Stimulated activated CD4-positive, alpha-beta T cell treated with anti-CD3 and anti-CD28 coated beads, Interleukin-15, amount 100 ng/mL, for 24 hours (primary cell): ENCODE results near the gene KRT15.
"Not testable (repeated sequence)": the region's sequence is repeated elsewhere in the genome, so short reads cannot be mapped to it uniquely, and the experiment has no call there.

Experiments used
- DNase-seq: peaks from one replicate; pipeline ENCODE4 v3.0.0-alpha.2; 2020

KRT15 gene

DNA sequence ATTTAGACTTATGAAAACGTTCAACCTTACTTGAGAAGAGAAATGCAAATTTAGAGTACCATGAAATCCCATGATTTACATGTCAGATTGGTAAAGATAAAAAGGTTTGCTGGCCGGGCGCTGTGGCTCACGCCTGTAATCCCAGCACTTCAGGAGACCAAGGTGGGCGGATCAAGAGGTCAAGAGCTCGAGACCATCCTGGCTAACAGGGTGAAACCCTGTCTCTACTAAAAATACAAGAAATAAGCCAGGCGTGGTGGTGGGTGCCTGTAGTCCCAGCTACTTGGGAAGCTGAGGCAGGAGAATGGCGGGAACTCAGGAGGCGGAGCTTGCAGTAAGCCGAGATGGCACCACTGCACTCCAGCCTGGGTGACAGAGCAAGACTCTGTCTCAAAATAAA lies 24.1 kb upstream of the KRT15 start:
- not testable (repeated sequence) for DNase-seq

DNA sequence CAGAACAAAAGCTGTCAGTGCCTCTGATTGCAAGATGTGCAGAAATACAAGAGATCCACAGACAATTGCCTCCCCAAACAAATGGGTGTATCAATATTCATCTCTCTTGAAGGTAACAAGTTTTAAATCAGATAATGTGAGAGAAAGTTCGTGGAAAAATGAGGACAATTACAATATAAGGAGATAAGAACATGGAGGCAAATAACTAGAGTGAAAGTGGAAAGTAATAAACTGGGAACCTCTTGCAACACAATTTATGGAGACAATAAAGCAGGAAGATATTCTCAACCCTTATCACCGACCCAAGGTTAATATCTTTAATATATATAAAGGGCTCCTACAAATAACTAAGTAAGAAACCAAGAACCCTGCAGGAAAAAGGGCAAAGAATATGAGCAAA lies 23.7 kb upstream of the KRT15 start:
- no peak for DNase-seq

DNA sequence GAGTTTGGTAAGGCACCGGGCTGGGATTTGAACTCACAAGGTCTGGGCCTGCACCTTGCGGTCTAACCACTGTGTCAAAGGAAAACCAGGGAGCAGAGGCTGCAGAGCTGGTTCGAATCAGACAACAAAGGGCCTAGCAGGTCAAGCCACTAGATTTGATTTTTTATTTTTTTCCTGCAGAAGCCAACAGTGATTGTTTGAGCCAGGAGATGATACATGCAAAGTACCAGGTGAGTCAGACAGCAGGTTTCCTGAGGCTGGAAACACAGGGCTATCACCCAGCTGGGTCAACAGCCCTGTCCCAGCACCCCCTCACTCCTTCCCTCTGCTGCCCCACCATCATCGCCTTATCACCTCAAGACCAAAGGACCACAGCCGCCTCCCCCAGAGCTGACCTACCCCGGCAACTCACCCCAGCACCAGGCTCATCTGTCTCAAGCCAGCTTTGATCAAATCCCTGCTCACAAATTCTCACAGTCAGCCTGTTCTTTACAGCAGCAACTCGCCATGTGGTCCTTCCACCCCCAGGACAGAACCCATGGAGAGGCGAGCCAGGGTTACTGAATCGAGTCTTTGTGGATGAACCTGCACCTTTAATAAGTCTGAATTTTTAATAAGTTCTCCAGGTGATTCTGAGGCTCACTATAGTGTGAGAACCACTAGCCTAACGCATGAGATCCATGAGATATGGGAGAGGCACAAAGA lies 22.4 kb upstream of the KRT15 start:
- DNase-seq: no peak

DNA sequence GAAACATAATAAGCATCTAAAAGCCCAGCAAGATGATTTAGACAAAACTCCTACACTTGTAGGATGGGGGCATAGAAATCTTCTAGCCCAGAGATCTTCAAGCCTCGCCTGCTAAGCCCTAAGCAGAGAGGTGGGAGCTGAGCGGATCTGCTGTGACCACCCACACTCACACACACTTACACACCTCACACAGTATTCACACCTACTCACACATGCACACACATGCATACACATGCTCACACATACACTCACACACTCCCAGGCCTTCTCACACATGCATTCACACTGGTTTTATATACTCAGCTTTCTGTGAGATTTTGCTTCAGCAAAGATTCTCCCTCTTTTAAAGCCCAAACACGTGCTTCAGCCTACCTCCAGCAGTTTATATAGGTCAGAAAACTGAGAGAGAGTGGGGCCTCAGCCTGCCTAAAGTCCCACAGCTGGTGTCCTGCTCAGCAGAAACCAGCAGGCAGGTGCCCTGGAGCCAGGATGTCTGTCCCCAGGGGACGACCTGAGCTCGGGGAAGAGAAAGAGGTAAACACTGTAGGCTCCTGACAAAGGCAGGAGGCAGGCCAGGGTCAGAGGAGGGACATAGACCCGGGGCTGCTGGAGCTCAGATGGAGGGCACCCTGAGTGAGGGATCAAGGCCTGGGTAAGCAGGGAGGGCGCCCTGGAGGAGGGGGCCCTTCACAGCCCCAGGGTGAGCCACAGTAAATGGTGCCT lies 21.4 kb upstream of the KRT15 start:
- DNase-seq: no peak

DNA sequence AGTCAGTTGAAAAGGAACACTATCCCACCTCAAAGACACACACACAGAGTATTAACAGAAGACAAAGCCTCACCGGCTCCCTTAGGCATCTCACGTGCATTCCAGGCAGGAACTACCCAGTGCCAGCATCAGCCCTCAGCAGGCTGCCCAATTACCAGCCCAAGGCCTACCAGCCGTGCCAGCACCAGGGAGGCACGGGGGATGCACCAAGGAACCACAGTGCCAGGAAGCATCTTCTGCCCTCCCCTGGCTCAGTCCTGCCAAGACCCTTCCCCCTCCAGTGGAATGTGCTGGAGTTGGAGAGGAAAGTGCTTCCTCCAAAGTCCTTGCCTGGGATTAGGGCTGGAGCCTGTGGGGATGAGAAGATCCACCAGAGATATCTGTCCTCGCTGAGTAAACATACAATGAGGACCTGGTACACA lies 20.4 kb upstream of the KRT15 start:
- no peak for DNase-seq

DNA sequence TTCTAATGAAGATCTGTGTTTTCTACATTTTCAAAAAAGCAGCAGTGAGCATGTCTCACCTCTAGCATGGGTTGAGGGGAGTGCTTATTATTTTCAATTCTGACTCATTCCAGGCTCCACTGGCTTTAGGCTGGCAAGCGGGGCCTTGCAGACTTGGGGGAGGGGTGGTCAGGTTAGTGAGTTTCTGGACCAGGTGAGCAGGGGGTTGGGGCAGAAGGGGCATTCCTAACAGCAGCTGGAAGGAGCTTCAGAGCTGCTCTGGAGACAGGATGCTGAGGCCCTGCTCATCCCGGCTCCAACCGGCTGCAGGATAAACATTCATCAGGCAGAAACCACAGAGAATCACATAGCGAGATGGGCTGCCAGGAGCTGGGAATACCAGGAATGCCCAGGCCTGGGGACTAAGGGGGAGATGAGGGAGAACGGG lies 19.9 kb upstream of the KRT15 start:
- DNase-seq: no peak

DNA sequence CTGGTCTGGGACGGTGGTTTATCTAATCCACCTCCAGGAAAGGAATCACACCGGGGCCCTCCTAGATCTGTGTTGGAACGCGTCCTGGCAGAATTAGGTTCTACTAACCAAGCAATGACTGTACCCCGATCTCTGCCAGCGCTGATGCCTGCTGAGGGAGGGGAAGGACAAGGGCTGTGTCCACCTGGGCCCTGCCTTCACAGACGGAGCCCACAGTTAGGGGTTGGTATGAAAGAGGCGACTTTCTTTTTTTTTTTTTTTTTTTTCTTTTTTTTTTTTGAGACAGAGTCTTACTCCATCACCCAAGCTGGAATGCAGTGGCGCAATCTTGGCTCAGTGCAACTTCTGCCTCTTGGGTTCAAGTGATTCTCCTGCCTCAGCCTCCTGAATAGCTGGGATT lies 19.3 kb upstream of the KRT15 start:
- DNase-seq: no peak

DNA sequence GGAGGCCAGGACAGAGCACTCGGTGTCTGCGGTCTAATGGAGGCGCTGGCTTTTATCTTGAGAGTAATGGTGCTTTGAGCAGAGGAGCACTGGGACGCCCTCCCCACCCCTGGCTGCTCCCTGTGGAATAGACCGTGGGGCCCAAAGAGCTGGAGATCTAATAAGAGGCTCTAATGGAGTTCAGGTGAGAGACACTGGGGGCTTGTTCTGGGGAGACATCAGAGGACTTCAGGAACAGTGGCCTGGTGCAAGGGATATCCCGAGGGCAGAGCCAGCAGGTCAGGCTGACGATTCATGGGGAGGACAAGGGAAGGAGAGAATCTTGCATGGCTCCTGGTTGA lies 18.9 kb upstream of the KRT15 start:
- no peak for DNase-seq

DNA sequence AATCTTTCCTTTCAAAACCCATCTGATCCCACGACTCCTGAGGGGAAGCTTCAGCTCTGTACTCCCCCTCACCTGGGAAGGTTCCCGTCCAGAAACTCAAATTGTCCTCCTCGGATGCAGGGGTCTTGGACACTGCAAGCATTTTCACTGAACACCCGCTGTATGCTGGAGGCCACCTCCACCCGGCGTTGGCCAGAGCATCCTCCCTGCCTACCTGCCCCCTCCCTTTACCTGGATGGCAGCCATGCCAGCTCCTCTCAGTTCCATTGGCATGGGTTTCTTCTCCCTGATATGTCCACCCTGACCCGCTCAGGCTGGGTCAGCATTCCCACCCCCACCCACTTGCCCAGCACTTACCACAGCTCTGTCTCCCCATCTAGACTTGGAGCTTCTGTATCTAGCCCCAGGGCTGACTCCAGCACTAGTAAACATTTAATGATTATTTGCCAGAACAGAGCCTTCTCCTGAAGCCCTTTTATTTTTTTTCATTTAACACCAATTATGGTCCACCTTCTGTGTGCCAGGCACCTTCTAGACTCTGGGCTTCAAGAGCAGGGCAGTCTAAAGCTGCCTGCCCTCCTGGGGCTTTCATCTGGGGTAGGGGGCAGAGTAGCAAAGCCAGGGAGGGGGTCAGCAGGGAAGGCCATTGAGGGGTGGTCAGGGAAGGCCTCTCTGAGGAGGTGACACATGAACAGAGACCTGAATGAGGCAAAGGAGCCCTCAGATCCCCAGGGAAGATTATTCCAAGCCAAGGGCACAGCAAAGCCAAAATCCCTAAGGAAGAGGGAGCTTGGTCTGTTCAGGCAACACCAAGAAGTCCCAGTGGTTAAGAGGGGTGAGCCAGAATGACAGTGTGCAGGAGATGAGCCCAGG lies 18.3 kb upstream of the KRT15 start:
- DNase-seq: no peak

DNA sequence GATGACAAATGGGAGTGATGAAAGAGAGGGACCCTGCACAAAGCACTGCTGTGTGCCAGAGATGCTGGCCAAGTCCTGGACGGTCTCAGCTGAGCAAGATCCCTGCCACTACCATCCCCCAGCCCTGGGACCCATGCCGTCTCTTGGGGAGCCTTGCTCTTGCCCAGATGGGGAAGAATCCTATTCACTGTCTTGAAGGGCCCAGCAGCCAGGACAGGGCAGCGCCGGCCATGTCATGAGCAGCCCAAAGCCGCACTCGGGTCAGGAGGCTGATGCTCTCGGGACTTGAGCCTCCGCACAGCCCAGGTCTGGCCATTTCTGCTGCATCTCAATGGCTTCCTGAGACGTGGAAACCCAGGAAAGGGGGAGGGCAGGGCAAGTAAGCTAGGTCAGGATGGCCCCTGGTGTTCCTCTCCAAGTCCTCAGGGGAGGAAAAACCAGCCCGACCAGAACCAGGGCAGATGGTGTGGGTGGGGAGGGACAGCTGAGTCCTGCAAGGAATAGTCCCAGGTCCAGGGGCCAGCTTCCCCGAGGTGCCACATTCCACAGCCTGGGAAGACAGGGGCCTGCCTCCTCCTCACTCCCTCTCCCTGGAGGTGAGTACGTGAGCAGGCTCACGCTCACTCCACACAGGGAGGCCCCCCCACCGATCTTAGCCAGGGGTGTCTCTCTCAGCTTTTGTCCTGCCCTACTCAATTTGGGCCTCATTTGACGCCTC lies 17.2 kb upstream of the KRT15 start:
- no peak for DNase-seq

DNA sequence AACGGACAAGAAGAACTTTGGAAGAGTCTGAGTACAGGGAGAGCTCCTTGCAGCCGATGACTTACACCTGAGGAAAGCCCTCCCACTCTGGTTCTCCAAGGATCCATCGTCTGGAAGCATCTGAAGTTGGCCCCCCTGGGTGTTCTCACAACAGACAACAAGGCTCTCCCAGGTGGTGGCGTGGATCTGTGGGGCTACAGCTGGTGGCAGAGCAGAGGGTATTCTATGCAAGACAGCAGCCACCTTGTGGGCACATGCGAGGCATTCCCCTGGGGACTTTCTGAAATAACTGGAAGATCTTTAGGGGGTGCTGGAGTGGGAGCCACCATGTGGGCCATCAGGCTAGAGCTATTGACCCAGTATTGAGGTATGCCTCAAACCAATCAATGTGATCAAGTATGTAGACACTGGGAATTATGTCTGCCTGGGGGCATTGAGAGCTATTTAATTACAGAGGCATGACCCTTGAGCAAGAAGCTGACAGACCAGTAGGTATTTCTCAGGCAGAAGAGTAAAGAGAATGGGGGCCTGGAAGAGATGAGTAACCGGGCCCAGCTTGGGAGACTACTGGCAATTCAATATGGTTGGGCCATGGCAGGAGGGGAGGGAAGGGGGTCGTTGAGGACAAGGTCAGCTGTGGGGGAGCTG lies 16.3 kb upstream of the KRT15 start:
- DNase-seq: no peak

DNA sequence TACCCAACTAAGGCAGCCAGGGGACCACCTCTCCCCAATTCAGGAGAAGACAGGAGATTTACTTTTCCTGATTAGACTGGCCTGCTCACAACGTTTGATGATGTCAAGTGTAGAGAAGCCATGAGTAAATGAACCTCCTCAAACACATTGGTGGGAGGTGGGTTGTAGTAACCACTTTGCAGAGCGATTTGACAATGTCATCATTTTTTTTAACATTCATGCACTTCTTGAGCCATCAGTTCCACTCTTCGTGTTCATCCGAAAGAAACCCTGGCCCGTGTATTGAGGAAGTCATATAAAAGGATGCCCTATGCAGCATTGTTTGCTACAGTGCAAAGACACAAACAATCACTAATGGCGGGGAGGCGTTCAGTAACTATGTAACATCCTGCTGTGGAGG lies 14.9 kb upstream of the KRT15 start:
- DNase-seq: no peak

DNA sequence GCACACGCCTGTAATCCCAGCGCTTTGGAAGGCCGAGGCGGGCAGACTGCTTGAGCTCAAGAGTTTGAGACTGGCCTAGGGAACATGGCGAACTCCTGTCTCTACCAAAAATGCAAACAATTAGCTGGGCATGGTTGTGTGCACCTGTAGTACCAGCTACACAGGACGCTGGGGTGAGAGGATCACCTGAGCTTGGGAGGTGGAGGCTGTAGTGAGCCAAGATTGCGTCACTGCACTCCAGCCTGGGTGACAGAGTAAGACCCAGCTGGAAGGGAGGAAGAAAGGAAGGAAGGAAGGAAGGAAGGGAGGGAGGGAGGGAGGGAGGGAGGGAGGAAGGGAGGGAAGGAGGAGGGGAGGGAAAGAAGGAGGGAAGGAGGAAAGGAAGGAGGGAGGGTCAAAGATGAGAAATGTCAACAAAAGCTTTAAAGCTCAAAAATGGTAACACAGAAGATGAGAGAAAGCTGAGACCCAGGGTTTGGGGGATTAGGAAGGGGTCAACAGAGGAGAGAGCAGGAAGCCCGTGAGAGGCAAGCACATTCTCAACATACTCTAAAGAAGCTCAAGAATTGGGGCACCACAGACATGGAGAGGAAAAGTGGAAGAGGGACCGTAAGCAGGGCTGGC lies 14.4 kb upstream of the KRT15 start:
- no peak for DNase-seq

DNA sequence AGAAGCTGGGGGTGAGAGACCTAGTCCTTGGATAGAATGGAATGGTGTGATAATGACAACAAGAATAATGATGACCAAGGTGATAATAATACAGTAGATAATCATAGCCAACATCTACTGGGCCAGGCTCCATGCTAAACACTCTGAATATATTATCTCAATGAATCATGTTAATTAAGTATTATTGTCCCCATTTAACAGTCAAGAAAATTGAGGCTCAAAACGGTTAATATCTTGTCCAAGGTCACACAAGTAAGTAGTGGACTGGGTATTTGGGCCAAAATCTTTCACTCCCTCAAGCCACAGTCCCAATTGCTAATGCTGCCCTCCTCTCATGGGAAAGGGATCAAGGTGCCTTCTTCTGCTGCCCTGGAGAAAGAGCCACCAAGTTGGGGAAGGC lies 13.3 kb upstream of the KRT15 start:
- no peak for DNase-seq

DNA sequence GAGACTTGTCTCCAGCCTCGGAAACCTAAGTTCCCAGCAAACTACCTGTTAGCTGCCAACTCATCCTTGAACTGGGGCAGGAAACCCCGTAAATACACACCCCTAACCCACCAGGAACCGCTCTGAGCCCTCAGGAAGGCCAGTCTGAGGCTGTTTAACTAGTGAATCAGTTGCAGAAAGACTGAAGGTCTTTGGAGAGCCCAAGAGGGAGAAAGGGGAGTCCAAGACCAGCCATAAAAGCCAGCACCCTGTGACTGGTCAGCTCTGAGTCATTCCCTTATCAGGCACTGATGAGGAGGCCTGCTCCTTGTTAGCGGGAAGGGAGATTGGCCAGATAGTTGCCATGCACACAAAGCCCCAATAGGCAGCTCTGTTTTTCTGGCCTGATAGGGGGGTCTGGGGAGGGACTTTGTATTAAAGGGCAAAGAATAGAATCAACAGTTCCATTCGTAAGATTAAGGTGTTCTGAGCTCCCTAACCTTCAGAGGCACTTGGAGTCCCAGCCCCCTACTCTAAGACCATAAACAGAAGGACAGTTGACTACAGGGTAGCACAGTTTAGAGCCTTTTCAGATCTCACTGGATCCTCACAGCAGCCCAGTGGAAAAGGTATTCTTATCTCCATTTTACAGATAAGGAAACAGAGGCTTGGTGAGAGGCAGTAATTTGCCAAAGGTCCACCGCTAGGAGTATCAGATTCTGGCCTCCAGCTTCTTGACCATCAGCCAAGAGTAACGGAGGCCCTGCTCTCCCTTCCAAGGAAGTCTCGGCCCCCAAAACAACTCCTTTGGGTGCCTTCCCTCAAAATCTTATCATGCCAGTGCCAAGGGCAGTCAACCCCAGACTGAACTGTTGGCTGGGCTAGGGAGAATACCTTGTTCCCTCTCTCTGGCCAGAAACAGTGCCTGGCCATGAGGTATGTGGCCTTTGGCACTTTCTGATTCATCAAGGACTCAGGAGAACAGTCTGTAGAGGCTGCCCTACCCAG lies 11.7 kb upstream of the KRT15 start:
- no peak for DNase-seq

DNA sequence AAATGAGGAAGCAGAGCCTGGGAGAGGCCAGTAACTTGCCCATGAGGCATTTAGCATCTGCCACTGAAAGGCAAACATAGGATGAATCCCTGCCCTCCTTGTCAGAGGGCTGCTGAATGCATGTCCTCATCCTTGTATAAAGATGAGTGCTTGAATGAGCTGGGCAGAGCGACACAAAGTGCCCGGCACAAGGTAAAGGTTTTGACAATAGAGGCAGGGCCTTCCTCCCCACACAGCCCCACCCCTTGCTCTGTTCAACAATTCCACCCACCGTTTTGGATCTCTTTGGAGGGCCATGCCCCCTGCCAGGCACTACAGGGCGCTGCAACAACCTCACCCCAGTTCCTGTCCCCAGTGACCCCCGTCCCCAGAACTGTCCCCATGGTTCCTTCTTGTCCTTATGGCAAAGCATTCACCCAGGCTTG lies 10.8 kb upstream of the KRT15 start:
- DNase-seq: no peak

DNA sequence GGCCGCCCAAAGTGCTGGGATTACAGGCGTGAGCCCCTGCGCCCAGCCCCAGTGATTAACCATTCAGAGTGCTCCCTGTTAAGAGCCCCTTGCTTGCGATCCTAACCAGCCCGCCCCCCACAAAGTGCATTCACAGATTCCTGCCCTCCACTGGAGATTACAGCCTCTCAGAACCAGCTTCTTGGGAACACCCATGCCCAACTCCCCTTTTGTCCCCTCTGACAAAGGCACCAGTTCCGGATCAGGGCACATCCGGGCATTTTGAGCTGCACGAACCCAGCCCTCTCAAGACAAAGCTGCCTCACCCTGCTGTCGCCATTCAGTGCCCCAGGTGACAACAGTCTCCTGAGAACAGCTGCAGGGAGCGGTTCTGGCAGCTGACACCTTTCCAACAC lies 10.3 kb upstream of the KRT15 start:
- no peak for DNase-seq

DNA sequence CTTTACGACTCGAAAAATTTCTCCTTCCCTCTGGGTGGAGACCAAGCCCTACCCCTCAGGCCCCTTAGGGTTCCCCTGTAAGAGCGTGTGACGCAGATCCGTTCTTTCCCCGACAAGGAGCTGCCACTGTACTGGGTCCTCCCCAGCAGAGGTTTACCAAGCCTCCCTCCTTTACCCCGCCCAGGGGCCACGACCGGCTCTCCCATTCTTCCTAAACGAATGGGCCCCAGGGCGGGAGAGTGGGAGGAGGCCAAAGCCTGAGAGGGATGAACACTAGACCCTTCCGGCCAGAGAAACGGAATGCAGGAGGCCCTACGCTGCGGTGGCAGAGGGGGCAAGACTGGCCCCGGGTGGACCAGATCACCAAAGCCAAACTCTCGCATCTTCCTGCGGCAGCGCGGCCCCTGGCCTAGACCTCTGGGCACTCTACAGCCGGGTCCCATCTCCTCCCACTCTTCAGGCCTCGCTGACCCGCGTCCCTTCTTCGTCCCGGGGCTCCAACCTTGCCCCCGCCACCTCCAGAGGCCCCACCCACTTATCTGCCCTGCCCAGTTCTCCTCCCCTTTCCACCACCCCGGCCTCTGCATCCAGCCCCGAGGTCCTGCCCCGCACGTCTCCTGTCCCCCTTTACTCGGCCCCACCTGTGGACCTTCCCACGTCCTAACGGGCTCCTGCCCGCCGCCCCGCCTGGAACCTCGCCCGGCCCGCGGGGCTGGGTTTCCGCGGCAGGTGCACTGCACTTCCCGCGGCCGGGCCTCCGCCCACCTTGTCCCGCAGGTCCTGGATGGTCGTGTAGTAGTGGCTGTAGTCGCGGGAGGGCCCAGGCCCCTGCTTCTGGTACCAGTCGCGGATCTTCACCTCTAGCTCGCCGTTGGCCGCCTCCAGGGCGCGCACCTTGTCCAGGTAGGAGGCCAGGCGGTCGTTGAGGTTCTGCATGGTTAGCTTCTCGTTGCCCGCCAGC lies 8.7 kb upstream of the KRT15 start:
- peak; percentile 8 for DNase-seq

DNA sequence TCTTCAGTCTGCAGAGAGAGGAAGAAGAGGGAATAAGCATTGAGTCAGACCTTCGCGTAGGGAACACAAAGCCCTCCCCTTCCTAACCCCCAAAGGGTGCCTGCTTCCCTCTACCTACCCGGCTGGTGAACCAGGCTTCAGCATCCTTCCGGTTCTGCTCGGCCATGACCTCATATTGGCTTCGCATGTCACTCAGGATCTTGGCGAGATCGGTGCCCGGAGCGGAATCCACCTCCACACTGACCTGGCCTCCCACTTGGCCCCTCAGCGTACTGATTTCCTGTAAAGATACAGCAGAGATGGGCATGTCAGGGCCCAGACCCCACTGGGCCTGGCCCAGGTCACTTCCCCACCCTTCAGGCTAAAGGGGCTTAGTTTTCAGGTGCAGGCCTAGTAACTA lies 5.6 kb upstream of the KRT15 start:
- DNase-seq: no peak

DNA sequence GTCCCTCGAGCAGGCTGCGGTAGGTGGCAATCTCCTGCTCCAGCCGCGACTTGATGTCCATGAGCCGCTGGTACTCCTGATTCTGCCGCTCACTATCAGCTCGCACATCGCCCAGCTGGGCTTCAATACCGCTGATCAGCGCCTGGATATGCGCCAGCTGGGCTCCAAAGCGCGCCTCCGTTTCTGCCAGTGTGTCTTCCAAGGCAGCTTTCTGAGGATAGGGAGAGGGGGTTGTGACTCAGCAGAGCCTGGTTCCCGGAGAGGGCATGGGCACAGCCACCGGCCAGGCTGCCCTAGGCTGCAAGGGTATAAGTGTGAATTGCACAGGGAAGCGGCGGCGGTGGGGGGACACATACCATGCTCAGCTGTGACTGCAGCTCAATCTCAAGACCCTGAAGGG lies 5.1 kb upstream of the KRT15 start:
- DNase-seq: no peak
